NOMO-1 (cell line): ENCODE results near the gene NUDT3.
"Not testable (repeated sequence)": the region's sequence is repeated elsewhere in the genome, so short reads cannot be mapped to it uniquely, and the experiment has no call there.

Experiments
- DNase-seq, 2 experiments: peaks; one replicate each; lab custom pipeline; 2025; ENCODE audit not compliant: unreplicated experiment in 2 of 2; lab: John Stamatoyannopoulos, UW

The NUDT3 gene

DNA sequence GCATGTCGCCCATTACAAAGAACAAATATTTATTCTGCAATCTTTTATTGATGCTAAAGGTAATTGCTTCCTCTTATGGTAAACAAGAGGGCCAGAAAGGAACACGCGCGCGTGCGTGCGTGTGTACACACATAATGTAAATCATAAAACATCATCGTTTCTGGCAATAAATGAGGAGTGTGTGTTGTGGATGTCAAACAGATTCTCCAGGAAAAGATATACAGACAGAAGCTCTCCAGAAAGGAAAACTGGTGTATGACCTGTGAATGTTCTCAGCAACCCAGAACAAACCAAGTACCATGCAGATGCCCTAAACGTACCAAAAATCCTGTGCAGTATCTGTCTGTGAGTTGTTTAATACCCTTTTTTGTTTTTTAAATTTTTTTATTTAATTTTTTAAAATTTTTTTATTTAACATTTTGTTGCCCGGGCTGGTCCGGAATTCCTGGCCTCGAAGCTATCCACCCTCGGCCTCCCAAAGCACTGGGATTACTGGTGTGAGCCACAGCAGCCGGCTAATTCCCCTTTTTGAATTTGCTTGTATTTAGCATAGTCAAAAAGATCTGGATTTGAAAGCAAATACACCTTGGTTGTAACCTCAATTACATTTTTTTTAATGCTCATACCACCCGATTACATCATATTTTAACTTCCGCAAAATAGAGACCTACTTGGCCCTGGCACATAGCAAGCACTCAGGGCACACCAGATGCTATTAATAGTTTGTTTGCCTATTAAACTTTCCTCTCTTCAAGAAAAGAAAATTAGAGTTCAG lies 909 bp upstream of the NUDT3 start:
- peak; percentile 77 to 86 for DNase-seq

DNA sequence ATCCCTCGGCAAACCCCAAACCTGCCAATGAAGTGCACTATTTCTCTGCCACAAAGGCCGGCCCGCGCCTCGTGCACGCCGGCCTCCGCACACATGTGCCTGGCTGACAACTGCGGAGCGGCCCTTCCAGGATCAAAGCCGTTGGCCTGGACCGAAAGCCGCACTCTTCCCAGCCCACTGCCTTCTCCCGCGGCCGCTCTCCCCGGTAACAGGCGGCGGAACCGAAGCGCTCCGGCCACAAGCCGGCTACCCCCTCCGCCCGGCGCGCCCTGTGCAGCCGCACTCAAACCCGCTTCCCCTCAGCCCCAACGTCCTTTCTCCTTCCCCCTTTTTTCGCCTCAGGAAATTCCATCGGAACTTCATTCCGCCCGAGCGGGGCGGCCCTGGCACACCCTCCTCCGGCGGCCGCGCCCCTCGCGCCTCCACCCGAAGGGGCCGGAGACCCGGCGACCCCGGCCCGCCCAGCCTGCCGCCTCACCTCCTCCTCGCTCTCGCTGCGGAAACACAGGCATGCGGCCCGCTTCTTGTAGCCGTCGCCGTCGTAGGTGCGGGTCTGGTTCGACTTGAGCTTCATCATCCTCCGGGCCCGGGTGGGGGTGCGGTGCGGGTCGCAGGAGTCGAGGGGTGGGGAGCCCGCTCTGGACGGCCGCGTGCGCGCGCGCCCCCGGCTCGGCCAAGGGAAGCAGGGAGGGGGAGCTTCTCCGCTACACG lies 528 bp downstream of the NUDT3 start:
- DNase-seq = peak; percentile 40 to 44

GRCh38 chr6:34391473-34391785 lies 1.0 kb downstream of the NUDT3 start:
- no peak for DNase-seq

DNA sequence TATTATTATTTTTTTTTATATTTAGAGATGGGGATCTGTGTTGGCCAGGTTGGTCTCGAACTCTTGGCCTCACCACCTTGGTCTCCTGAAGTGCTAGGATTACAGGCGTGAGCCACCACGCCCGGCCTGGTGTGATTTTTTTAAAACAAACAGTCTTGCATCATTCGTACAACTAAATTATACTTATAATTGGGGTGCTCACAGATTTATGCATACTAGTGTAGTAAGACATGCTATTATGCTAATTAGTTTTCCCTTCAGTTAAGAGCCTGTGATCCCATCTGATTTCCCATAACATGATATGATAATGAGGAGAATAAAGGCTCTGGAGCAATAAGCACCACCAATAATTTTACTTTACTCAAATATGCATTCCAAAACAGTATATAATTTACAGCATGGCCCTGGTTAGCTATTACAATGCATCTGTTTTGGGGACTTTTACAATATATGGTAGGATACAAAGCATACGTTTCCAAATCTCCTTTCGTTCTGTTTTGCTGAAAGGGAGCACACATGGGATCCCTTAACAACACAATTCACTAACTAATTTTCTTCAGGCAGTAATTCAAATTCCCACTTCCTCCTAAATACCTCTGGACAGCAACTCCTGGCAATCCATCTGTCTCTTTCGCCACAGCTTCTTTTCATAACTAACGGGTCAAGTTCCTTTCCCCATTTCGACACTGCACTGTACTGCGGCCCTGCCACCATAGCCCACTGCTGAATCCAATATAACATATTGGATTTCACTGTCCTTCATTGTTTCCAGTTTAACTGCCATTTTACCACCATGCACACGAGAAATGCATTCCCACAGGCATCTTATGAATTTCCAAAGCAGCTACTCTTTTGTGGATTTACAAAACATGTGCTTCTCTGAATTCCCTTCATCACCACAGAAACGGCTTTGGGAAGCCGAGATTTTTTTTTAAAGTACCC lies 1.7 kb downstream of the NUDT3 start:
- peak; percentile 40 to 55 for DNase-seq

DNA sequence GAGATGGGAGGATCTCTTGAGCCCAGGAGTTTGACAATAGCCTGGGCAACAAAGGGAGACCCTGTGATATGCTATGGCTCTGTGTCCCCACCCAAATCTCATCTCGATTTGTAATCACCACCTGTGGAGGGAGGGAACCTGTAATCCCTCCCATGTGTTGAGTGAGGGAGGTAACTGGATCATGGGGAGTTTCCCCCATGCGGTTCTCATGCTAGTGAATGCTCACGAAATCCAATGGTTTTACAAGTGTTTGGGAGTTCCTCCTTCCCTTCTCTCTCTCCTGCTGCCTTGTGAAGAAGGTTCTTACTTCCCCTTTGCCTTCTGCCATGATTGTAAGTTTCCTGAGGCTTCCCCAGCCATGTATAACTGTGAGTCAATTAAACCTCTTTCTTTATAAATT lies 3.4 kb downstream of the NUDT3 start:
- DNase-seq = no peak

GRCh38 chr6:34388421-34388820 lies 4.0 kb downstream of the NUDT3 start:
- DNase-seq = no peak

DNA sequence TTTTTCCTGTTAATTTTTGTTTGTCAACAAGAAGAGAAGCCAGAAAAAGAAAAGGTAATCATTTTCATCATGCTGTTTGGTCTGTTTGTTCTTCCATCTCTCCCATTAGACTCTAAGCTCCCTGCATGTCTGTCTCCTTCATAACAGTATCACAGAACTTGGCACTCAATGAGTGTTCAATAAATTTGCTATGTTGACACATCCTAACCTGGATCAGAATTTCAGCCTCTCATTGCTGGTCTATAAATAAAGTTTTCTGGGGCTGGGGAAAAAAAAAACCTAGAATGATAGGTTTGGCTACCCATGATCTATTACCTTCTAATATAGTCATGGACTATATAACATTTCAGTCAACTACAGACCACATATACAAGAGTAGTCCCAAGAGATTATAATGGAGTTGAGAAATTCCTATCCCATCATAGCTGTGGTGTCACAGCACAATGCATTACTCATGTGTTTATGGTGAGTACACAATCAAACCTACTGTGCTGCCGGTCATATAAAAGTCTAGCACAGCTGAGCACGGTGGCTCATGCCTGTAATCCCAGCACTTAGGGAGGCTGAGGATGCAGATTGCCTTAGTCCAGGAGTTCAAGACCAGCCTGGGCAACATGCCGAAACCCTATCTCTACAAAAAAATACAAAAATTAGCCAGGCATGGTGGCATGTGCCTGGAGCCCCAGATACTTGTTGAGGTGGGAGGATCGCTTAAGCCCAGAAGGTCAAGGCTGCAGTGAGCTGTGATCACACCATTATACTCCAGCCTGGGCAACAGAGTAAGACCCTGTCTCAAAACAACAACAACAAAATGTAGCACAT lies 5.9 kb downstream of the NUDT3 start:
- no peak for DNase-seq

DNA sequence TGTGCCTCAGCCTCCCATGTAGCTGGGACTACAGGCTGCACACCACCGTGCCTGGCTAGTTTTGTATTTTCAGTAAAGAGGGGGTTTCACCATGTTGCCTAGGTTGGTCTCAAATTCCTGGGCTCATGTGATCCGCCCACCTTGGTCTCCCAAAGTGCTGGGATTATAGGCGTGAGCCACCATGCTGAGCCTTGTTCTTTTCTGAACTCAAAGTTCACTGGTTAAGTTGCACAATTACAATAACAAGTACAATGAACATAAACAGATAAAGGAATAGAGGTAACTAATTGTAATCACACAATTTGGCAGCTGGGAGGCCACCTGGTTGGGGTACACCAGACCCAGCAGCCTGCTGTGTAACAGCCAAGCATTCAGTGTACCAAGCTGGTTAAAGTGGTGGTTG lies 6.7 kb downstream of the NUDT3 start:
- DNase-seq = no peak

DNA sequence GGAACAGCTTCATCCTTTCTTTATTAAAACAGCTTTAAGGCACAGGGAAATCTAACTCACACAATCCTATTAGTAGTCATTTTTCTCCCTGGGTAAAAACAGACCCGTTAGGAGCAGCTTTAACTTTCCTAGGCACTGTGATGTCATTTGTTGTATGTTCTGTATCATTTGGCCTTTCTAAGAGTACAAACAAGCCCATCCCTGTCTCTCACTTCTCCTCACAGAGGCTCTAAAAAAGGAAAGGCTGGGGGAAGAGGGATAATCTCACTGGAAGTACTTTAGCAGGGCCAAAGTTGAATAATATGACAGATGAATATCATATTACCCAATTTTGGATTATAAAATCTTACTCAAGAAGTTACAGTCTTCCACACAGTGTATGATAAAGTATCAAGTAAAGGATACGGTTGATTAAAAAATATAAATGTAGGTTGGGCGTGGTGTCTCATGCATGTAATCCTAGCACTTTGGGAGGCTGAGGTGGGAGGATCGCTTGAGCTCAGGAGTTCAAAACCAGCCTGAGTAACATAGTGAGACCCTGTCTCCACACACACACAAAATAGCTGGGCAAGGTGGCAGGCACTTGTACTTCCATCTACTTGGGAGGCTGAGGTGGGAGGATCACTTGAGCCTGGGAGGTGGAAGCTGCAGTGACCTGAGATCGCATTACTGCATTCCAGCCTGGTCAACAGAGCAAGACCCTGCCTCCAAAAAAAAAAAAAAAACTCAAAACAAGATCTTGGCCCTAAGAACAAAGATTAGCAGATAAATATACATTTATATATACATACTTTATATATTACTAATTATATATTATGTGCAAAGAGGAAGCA lies 7.9 kb downstream of the NUDT3 start:
- DNase-seq = no peak

GRCh38 chr6:34383656-34384320 lies 8.7 kb downstream of the NUDT3 start:
- DNase-seq = no peak

DNA sequence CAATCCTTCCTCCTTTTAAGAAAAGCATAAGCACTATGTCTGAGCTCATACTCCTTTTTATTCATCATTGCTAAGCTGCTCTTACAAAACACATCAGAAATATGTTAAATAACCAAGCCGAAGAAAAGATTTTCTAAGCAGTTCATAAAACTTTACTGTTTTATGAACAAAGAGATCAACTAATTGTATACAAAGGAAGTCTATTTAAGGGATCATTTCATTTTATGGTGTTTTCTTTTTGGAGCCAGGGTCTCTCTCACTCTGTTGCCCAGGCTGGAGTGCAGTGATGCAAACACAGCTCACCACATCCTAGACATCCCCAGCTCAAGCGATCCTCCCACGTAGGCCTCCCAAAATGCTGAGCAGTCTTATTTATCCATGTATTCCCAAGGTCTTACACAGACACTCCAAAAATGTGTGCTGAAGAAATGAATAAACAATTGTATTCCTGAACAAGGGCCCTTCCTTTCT lies 9.3 kb downstream of the NUDT3 start:
- DNase-seq = no peak

DNA sequence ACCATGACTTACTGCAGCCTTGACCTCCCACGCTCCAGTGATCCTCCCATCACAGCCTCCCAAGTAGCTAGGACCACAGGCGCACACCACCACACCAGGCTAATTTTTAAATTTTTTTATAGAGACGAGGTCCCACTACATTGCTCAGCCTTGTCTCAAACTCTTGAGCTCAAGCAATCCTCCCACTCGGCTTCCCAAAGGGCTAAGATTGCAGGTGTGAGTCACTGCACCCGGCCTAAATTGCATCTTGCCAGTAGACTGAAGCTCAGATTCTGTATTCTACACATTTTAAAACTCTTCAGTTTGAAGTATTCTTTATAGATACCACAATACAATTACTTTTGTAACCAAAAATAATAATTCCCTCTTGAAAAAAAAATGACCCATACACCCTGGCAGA lies 11.4 kb downstream of the NUDT3 start:
- DNase-seq = no peak

- DNase-seq = no peak
Observed at GRCh38 chr6:34378470-34378869, 14.0 kb downstream of the NUDT3 start.

GRCh38 chr6:34377984-34378383 lies 14.5 kb downstream of the NUDT3 start:
- DNase-seq = no peak

DNA sequence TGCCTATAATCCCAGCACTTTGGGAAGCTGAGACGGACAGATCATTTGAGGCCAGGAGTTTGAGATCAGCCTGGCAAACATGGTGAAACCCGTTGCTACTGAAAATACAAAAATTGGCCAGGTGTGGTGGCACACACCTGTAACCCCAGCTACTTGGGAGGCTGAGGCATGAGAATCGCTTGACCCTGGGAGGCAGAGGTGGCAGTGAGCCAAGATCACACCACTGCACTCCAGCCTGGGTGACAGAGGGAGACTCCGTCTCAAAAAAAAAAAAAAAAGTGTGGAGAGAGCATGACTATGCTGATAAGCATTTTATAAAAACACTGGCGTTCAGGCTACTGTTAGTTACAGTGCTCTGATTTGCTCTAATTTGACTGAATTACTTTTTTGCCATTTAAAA lies 14.9 kb downstream of the NUDT3 start:
- DNase-seq = not testable (repeated sequence)

- DNase-seq = no peak
Observed at GRCh38 chr6:34375833-34376232, 16.6 kb downstream of the NUDT3 start.

- no peak for DNase-seq
Observed at GRCh38 chr6:34374508-34374907, 18.0 kb downstream of the NUDT3 start.

GRCh38 chr6:34374069-34374468 lies 18.4 kb downstream of the NUDT3 start:
- peak; percentile 32 to 94 for DNase-seq

DNA sequence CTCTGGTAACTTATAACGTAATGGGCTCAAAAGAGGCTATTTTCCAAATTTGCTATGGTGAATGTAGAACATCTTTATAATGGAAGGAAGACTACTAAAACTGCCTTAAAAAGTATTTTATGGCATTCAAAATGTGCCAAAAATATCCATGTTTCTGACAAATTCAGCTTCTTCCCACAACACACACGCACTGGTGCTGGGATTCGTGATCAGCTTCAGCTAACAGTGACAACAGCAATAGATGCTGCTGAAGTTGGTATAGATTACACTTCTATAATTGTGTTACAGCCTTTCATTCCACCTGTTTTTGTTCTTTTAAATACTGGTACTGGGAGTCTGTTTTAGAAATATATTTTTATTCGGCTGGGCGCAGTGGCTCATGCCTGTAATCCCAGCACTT lies 19.0 kb downstream of the NUDT3 start:
- no peak for DNase-seq
